ENCODE measurements around the gene SKI. TPM values are rescaled to one million over a fixed set of nuclear protein-coding genes. Genes with fewer than 3 reads are reported as not detected.

The SKI gene
- total and polyA plus RNA-seq, 2 of the 8 experiments (the other 6 are each of a cell fraction or from before 2014, with no cell fraction given), result 8.3 to 87.6 TPM

DNA sequence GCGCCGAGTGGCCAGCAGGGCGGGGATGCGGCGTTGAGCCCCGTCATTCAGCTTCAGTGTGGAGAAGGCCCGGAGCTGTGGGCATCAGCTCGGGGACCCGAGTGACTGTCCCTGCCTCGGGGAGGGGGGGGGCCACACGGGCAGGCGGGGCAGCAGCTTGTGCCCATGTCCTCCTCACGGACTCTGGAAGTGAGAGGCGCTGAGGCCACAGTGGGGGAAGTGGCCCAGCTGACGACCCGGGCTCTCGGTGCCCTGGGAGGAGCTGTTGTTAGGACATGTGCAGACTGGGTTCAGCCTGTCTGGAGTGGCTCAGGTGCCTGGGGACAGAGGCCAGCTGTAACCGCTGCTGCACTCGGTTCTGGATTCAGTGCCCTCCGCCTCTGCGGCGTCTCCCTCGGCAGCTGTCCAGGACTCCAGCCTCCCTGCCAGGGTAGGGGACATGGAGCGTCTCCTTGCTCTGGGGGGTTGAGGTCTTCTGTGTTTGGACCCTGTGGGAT, 71.1 kb downstream of the SKI start (continued):
- TF ChIP-seq KDM1A (IDR thresholded peaks at IDR 0.05; ENCODE audit: borderline replicate concordance, low read length), result no peak
- TF ChIP-seq SRF (IDR thresholded peaks at IDR 0.05; ENCODE audit: low read depth, low read length), result no peak
- no peak for TF ChIP-seq GTF2F1 (IDR thresholded peaks at IDR 0.05; ENCODE audit: borderline replicate concordance, low read depth, low read length)
- TF ChIP-seq RXRA (IDR thresholded peaks at IDR 0.05; ENCODE audit: insufficient read depth, low read depth, low read length), result no peak
- TF ChIP-seq KDM5A (IDR thresholded peaks at IDR 0.05; ENCODE audit: low read length), result no peak
- no peak for TF ChIP-seq SP4 (IDR thresholded peaks at IDR 0.05; ENCODE audit: low read length)
- TF ChIP-seq RNF2 (IDR thresholded peaks at IDR 0.05; ENCODE audit: borderline replicate concordance, low read depth, low read length, missing control alignments, poor library complexity, severe bottlenecking), result no peak

Data from H1 (cell line).